Loucy (cell line): ENCODE measurements around the gene CLK2.

Experiments
- H2AFZ ChIP-seq: fragments of 200-600 bp; sonication (generic); 2 replicates; pipeline ENCODE4 v1.6.0; 2016; ENCODE audit warnings: antibody characterized with exemption, mild to moderate bottlenecking, low read length, moderate library complexity
- H3F3A ChIP-seq: fragments of 200-600 bp; 2 replicates; pipeline ENCODE4 v1.6.0; 2016; ENCODE audit warnings: antibody characterized with exemption, low read depth, mild to moderate bottlenecking
- H3K27me3 ChIP-seq: fragments of 200-600 bp; sonication (generic); 2 replicates; pipeline ENCODE4 v1.6.1; 2014; ENCODE audit warnings: low read length, mild to moderate bottlenecking; ENCODE audit not compliant: insufficient read depth, poor library complexity, severe bottlenecking
- H3K36me3 ChIP-seq: fragments of 200-600 bp; sonication (generic); 2 replicates; pipeline ENCODE4 v1.6.1; 2016; ENCODE audit warnings: low read length; ENCODE audit not compliant: insufficient read depth
- H3K4me1 ChIP-seq: fragments of 200-600 bp; sonication (generic); 2 replicates; pipeline ENCODE4 v1.5.1; 2014; ENCODE audit warnings: low read length, mild to moderate bottlenecking; ENCODE audit not compliant: insufficient read depth, poor library complexity, severe bottlenecking
- H3K4me2 ChIP-seq: fragments of 200-600 bp; sonication (generic); 2 replicates; pipeline ENCODE4 v1.6.0; 2014; ENCODE audit warnings: antibody characterized with exemption, low read length, low read depth, mild to moderate bottlenecking; ENCODE audit not compliant: poor library complexity, severe bottlenecking
- H3K4me3 ChIP-seq: fragments of 200-600 bp; sonication (generic); 2 replicates; pipeline ENCODE4 v1.5.1; 2014; ENCODE audit warnings: low read length, mild to moderate bottlenecking, mixed read lengths; ENCODE audit not compliant: poor library complexity, severe bottlenecking
- H3K79me2 ChIP-seq: fragments of 200-600 bp; sonication (generic); 2 replicates; pipeline ENCODE4 v1.6.1; 2014; ENCODE audit warnings: low read length; ENCODE audit not compliant: insufficient read depth
- H3K9ac ChIP-seq: fragments of 200-600 bp; sonication (generic); 2 replicates; pipeline ENCODE4 v1.6.0; 2014; ENCODE audit warnings: mild to moderate bottlenecking, low read depth, low read length, moderate library complexity; ENCODE audit not compliant: poor library complexity, severe bottlenecking
- H3K9me2 ChIP-seq: fragments of 200-600 bp; sonication (generic); replicated peaks from 2 replicates; pipeline ENCODE4 v1.6.1; 2016; ENCODE audit warnings: low read depth, low read length, mixed read lengths
- H3K9me3 ChIP-seq: fragments of 200-600 bp; sonication (generic); 2 replicates; pipeline ENCODE4 v1.6.1; 2014; ENCODE audit warnings: mild to moderate bottlenecking, antibody characterized with exemption, low read length, low read depth; ENCODE audit not compliant: insufficient read depth
- H4K20me1 ChIP-seq: fragments of 200-600 bp; sonication (generic); 2 replicates; pipeline ENCODE4 v1.6.0; 2014; ENCODE audit warnings: antibody characterized with exemption, low read length, mild to moderate bottlenecking; ENCODE audit not compliant: insufficient read depth, poor library complexity, severe bottlenecking
- EZH2phosphoT487 ChIP-seq: fragments of 200-600 bp; IDR thresholded peaks from 2 replicates; pipeline ENCODE4 v1.6.1; 2018; ENCODE audit warnings: antibody characterized with exemption, mild to moderate bottlenecking, moderate library complexity, borderline replicate concordance
- TF ChIP-seq, protein P1 (sequence below): fragments of 200-600 bp; sonication (generic); conservative IDR thresholded peaks from 2 replicates; pipeline ENCODE4 v1.5.1; 2014; ENCODE audit warnings: mild to moderate bottlenecking, antibody characterized with exemption, low read length

CLK2 gene

DNA sequence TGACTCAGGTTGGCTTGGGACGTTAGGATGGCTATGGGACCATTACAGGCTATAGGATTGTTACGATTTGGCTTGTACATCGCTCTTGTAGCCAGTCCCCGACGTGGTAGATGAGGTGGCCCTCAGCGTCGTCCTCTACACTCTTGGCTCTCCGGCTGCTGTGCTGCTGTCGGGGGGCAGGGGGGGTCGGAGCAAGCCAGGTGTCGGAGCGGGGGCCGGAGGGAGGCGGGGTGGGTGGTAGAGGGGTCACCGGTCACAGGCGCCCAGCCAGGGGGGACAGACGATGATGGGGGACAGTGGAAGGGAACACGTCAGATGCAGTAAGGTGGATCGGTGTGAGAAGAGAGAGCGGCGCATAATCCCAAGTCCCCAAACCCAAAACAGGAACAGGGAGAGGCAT lies 4.7 kb downstream of the CLK2 start:
- Histone ChIP-seq H3K27me3 (no peaks in the 10 kb centered on the region), H3K9me2 (no peaks in the 10 kb centered on the region), H3K36me3 (peaks cover 67% of the 10 kb centered on the region), H3K4me1 (peaks cover 17% of the 10 kb centered on the region), H3F3A (peaks cover 3% of the 10 kb centered on the region; the same call in 1 of the 2 replicates), H4K20me1 (peaks cover 26% of the 10 kb centered on the region), H3K4me3 (no peak overlapping the region), H3K9me3 (no peaks in the 10 kb centered on the region), H3K9ac (no peak overlapping the region), H2AFZ (no peak overlapping the region), H3K79me2 (peaks cover 58% of the 10 kb centered on the region), H3K4me2 (no peak overlapping the region)
- no peak for TF ChIP-seq EZH2phosphoT487
- TF ChIP-seq, protein P1, sequence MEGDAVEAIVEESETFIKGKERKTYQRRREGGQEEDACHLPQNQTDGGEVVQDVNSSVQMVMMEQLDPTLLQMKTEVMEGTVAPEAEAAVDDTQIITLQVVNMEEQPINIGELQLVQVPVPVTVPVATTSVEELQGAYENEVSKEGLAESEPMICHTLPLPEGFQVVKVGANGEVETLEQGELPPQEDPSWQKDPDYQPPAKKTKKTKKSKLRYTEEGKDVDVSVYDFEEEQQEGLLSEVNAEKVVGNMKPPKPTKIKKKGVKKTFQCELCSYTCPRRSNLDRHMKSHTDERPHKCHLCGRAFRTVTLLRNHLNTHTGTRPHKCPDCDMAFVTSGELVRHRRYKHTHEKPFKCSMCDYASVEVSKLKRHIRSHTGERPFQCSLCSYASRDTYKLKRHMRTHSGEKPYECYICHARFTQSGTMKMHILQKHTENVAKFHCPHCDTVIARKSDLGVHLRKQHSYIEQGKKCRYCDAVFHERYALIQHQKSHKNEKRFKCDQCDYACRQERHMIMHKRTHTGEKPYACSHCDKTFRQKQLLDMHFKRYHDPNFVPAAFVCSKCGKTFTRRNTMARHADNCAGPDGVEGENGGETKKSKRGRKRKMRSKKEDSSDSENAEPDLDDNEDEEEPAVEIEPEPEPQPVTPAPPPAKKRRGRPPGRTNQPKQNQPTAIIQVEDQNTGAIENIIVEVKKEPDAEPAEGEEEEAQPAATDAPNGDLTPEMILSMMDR: no peak

DNA sequence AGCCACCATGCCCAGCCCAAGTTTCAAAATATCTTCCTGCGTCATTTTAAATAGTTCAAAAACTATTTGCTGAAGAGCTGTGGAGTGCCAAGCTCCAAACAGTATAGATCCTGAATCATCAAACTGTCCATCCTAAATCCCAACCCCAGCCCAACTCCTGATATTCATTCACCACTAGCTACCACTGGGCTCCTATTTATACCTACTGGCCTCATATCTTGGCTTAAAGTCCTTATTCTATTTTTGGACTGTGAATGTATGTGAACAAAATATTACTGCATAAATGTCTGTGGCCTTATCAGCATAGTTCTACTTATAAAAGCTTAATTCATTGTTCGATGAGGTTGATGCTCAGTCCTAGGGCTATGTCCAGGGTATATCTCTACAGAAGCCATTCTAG lies 5.9 kb downstream of the CLK2 start:
- TF ChIP-seq, protein P1: no peak
- TF ChIP-seq EZH2phosphoT487: no peak
- H3F3A ChIP-seq: peaks cover 9% of the 10 kb centered on the region; the same call in 1 of the 2 replicates

DNA sequence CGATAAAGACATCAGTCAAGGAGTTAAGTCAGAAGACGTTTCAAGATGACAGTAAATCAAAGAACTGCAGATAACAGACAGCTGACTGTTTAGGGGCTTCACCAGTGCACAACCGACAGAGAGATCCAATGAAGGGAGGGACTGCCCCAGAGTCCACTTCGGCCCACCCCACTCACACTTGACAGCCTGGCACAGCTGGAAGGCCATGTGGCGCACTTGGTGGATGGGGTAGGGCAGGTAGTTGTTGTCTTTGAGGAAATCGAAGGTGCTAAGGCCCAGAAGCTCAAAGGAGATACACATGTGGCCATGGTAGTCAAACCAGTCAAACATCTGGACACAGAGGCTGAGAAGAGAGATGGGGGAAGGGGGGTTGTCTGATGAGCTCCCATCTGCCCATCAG lies 6.8 kb downstream of the CLK2 start:
- H3K27me3 ChIP-seq: no peaks in the 10 kb centered on the region
- H4K20me1 ChIP-seq: peaks cover 16% of the 10 kb centered on the region
- H3K4me2 ChIP-seq: no peak overlapping the region
- peaks cover 77% of the 10 kb centered on the region for H3K36me3 ChIP-seq
- H3K9me3 ChIP-seq: no peaks in the 10 kb centered on the region
- no peak overlapping the region for H3K9ac ChIP-seq
- no peak overlapping the region for H3K4me3 ChIP-seq
- TF ChIP-seq EZH2phosphoT487: no peak
- TF ChIP-seq, protein P1: no peak
- H2AFZ ChIP-seq: no peak overlapping the region
- peaks cover 9% of the 10 kb centered on the region; the same call in 1 of the 2 replicates for H3F3A ChIP-seq
- H3K9me2 ChIP-seq: no peaks in the 10 kb centered on the region
- peaks cover 45% of the 10 kb centered on the region for H3K79me2 ChIP-seq
- peaks cover 7% of the 10 kb centered on the region for H3K4me1 ChIP-seq

More for the DNA sequence above, 5.9 kb downstream of the CLK2 start:
- no peak overlapping the region for H3K4me3 ChIP-seq
- no peak overlapping the region for H2AFZ ChIP-seq
- H3K9me2 ChIP-seq: no peaks in the 10 kb centered on the region
- no peak overlapping the region for H3K9ac ChIP-seq
- peaks cover 77% of the 10 kb centered on the region for H3K36me3 ChIP-seq
- H3K27me3 ChIP-seq: no peaks in the 10 kb centered on the region
- peaks cover 48% of the 10 kb centered on the region for H3K79me2 ChIP-seq
- no peak overlapping the region for H3K4me2 ChIP-seq
- peaks cover 20% of the 10 kb centered on the region for H4K20me1 ChIP-seq
- H3K9me3 ChIP-seq: no peaks in the 10 kb centered on the region
- H3K4me1 ChIP-seq: peaks cover 15% of the 10 kb centered on the region
